Measurements from ENCODE around the gene CSNK1G3.

Gene CSNK1G3

DNA sequence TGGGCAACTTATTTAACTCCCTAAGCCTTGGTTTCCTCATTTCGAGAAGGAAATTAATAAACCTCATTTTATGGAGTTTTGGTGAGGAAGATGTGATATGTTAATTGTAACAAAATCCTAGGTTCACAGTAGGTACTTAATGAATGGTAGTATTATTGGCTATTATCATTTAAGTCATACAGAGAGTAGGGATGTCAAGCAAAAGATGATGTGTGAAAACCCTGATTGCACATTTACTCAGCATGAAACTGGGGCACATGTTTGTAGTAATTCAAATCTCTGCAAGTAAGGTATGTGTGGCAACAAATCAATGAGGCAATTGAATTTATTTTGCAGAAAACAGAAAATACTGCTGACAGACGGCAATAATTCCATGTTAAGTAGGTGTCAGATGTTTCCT lies 127.3 kb downstream of the CSNK1G3 start:
- Histone ChIP-seq H3K9me3 (ENCODE audit: low read length) (no peaks in the 10 kb centered on the region), H3K36me3 (ENCODE audit: insufficient read depth, low read length) (no peaks in the 10 kb centered on the region), H3K4me1 (ENCODE audit: insufficient read depth, low read length, severe bottlenecking) (no peaks in the 10 kb centered on the region), H3K27ac (ENCODE audit: low read depth, low read length, poor library complexity, severe bottlenecking) (no peak overlapping the region), H4K20me1 (ENCODE audit: insufficient read depth, low read length) (no peaks in the 10 kb centered on the region), H3K27me3 (ENCODE audit: insufficient read depth, low read length) (no peaks in the 10 kb centered on the region), H3K4me2 (ENCODE audit: low read length) (no peak overlapping the region), H2AFZ (ENCODE audit: low read length) (no peak overlapping the region), H3K9me2 (ENCODE audit: low read depth, low read length) (no peaks in the 10 kb centered on the region), H3K79me2 (ENCODE audit: insufficient read depth, low read length) (no peaks in the 10 kb centered on the region), H3K4me3 (ENCODE audit: low read depth, low read length, poor library complexity, severe bottlenecking) (no peak overlapping the region), H3F3A (ENCODE audit: insufficient read depth, low read length) (no peaks in the 10 kb centered on the region), H3K9ac (ENCODE audit: low read length) (no peak overlapping the region)
- TF ChIP-seq EZH2 (IDR thresholded peaks at IDR 0.05; ENCODE audit: borderline replicate concordance, low read length) = no peak
- TF ChIP-seq, protein P1, sequence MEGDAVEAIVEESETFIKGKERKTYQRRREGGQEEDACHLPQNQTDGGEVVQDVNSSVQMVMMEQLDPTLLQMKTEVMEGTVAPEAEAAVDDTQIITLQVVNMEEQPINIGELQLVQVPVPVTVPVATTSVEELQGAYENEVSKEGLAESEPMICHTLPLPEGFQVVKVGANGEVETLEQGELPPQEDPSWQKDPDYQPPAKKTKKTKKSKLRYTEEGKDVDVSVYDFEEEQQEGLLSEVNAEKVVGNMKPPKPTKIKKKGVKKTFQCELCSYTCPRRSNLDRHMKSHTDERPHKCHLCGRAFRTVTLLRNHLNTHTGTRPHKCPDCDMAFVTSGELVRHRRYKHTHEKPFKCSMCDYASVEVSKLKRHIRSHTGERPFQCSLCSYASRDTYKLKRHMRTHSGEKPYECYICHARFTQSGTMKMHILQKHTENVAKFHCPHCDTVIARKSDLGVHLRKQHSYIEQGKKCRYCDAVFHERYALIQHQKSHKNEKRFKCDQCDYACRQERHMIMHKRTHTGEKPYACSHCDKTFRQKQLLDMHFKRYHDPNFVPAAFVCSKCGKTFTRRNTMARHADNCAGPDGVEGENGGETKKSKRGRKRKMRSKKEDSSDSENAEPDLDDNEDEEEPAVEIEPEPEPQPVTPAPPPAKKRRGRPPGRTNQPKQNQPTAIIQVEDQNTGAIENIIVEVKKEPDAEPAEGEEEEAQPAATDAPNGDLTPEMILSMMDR (IDR thresholded peaks at IDR 0.05; ENCODE audit: low read length) = no peak

DNA sequence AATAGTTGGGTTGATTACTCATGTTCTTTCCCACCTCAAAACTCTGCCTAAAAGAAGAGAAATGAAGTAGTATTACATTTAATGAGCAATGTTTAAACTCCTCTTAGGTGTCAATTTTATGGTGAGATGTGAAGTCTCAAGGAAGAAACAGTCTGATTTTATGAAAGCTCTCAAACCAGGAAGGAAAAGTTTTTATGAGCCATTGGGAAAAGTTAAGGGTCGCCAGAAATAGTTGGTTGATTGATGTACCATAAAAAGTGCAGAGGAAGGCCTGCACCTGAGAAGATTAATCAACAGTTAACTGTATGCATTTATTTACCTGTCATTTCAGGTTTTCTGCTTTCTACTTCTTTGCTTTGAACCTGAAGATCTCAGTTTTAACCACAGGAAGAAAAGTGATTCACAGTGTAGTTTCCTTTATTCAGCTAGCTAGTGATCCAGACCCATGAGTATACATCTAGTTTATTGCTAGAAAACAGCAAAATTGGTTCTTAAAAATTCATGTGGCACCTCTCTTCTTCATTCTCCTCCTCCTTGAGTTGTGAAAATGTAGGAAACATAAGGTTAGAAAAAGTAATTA lies 133.1 kb downstream of the CSNK1G3 start:
- Histone ChIP-seq H3K9ac (ENCODE audit: low read length) (no peak overlapping the region), H3K4me1 (ENCODE audit: insufficient read depth, low read length, severe bottlenecking) (no peaks in the 10 kb centered on the region), H3K27ac (ENCODE audit: low read depth, low read length, poor library complexity, severe bottlenecking) (no peak overlapping the region), H3K4me2 (ENCODE audit: low read length) (no peak overlapping the region), H3F3A (ENCODE audit: insufficient read depth, low read length) (no peaks in the 10 kb centered on the region), H3K9me2 (ENCODE audit: low read depth, low read length) (no peaks in the 10 kb centered on the region), H3K27me3 (ENCODE audit: insufficient read depth, low read length) (no peaks in the 10 kb centered on the region), H2AFZ (ENCODE audit: low read length) (no peak overlapping the region), H4K20me1 (ENCODE audit: insufficient read depth, low read length) (no peaks in the 10 kb centered on the region), H3K4me3 (ENCODE audit: low read depth, low read length, poor library complexity, severe bottlenecking) (no peak overlapping the region), H3K79me2 (ENCODE audit: insufficient read depth, low read length) (no peaks in the 10 kb centered on the region), H3K9me3 (ENCODE audit: low read length) (no peaks in the 10 kb centered on the region), H3K36me3 (ENCODE audit: insufficient read depth, low read length) (no peaks in the 10 kb centered on the region)
- no peak for TF ChIP-seq EZH2 (IDR thresholded peaks at IDR 0.05; ENCODE audit: borderline replicate concordance, low read length)
- TF ChIP-seq, protein P1 (IDR thresholded peaks at IDR 0.05; ENCODE audit: low read length) = no peak

DNA sequence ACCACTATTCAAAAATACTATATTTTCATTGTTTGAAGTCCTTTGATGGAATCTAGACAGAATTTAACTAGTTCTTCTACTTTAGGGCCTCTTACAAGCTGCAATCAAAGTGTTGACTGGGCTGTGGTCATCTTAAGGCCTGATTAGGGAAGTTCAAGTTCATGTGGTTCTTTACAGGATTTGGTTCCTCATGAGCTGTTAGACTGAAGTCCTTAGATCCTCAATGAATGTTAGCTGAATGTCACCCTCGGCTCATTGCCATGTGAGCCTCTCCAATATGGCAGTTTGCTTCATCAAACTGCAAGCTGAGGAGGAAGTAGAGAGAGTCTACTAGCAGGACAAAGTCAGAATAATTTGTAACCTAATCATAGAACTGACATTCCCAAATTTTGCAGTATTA lies 135.1 kb downstream of the CSNK1G3 start:
- H3K79me2 ChIP-seq (ENCODE audit: insufficient read depth, low read length) = no peaks in the 10 kb centered on the region
- no peak overlapping the region for H3K4me3 ChIP-seq (ENCODE audit: low read depth, low read length, poor library complexity, severe bottlenecking)
- no peaks in the 10 kb centered on the region for H3K36me3 ChIP-seq (ENCODE audit: insufficient read depth, low read length)
- no peak overlapping the region for H2AFZ ChIP-seq (ENCODE audit: low read length)
- H3K9me2 ChIP-seq (ENCODE audit: low read depth, low read length) = no peaks in the 10 kb centered on the region
- no peaks in the 10 kb centered on the region for H3K27me3 ChIP-seq (ENCODE audit: insufficient read depth, low read length)
- H3K9ac ChIP-seq (ENCODE audit: low read length) = no peak overlapping the region
- H3K27ac ChIP-seq (ENCODE audit: low read depth, low read length, poor library complexity, severe bottlenecking) = no peak overlapping the region
- no peaks in the 10 kb centered on the region for H4K20me1 ChIP-seq (ENCODE audit: insufficient read depth, low read length)
- TF ChIP-seq, protein P1 (IDR thresholded peaks at IDR 0.05; ENCODE audit: low read length) = no peak
- no peak for TF ChIP-seq EZH2 (IDR thresholded peaks at IDR 0.05; ENCODE audit: borderline replicate concordance, low read length)
- no peaks in the 10 kb centered on the region for H3K9me3 ChIP-seq (ENCODE audit: low read length)
- no peak overlapping the region for H3K4me2 ChIP-seq (ENCODE audit: low read length)
- H3K4me1 ChIP-seq (ENCODE audit: insufficient read depth, low read length, severe bottlenecking) = no peaks in the 10 kb centered on the region
- no peaks in the 10 kb centered on the region for H3F3A ChIP-seq (ENCODE audit: insufficient read depth, low read length)
